Activated naive CD4-positive, alpha-beta T cell treated with anti-CD3 and anti-CD28 coated beads, Interleukin-2, amount 10 ng/mL, durations not matched to agents 7 days and 5 days (primary cell): ENCODE results near the gene TSPAN5.
"Not testable (repeated sequence)": the region's sequence is repeated elsewhere in the genome, so short reads cannot be mapped to it uniquely, and the experiment has no call there.

Experiments
- CTCF ChIA-PET: fragments of 350-600 bp; sonication (Branson Sonifier 250); formaldehyde crosslinking; loops from one replicate; lab custom pipeline; 2021; ENCODE audit warnings: antibody characterized with exemption; lab: Charles Lee
- DNase-seq: peaks from one replicate; pipeline ENCODE4 v3.0.0-alpha.2; 2020
- H3K27ac Mint-ChIP-seq: one replicate; pipeline ENCODE4 v1.8.0; 2021; ENCODE audit warnings: mild to moderate bottlenecking, moderate library complexity, mixed read lengths
- H3K27me3 Mint-ChIP-seq: one replicate; pipeline ENCODE4 v1.8.0; 2021; ENCODE audit warnings: mild to moderate bottlenecking, mixed read lengths
- H3K36me3 Mint-ChIP-seq: one replicate; pipeline ENCODE4 v1.8.0; 2021; ENCODE audit warnings: mixed read lengths
- H3K4me1 Mint-ChIP-seq: one replicate; pipeline ENCODE4 v1.8.0; 2021; ENCODE audit warnings: mixed read lengths
- H3K4me3 Mint-ChIP-seq: one replicate; pipeline ENCODE4 v1.8.0; 2021; ENCODE audit warnings: mild to moderate bottlenecking, moderate library complexity, mixed read lengths
- H3K9me3 Mint-ChIP-seq: one replicate; pipeline ENCODE4 v1.8.0; 2021; ENCODE audit warnings: mixed read lengths

The TSPAN5 gene

DNA sequence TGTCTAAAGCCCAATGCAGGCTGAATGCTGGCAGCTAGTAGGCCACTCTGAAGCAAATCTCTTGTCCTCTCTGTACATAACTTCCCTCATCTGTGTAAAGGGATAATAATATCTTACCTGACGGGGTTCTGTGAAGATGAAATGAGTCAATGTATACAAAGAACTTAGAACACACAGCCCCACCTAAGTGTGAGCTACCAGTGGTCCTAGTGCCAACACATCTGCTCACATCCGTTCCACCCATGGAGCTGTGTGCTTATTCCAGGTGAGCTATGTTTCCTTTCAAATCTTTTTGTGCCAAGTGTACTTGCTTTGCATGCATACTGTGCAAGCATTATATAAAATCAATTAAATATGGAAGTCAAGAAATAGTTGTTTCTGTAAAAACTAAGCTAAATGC is 116.4 kb downstream of the TSPAN5 start:
- CTCF ChIA-PET, result no interaction called here
- Mint-ChIP-seq H3K4me1 (peaks cover 11% of the 10 kb centered on the region), H3K27ac (no peak overlapping the region), H3K36me3 (no peaks in the 10 kb centered on the region), H3K9me3 (no peaks in the 10 kb centered on the region), H3K27me3 (no peaks in the 10 kb centered on the region), H3K4me3 (no peak overlapping the region)
- DNase-seq, result no peak

DNA sequence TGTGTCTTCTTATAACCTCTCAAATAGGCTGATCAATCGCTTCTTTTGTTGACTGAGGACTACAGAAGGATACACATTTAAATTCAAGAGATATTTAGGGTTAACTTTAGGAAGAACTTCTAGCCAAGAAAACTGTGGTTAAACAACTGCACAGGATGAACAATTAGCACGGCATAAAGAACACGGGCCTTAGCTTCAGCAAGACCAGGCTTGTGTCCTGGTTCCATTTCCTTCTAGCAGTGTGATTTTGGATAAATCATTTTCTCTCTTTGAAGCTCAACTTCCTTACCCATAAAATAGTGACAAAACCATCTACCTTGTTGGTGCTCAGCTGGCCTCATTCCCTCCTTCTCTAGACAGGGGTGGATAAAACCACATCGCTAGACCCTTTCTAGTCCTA is 117.6 kb downstream of the TSPAN5 start:
- no peaks in the 10 kb centered on the region for H3K36me3 Mint-ChIP-seq
- no peak for DNase-seq
- H3K9me3 Mint-ChIP-seq, result no peaks in the 10 kb centered on the region
- H3K27ac Mint-ChIP-seq, result no peak overlapping the region
- no peaks in the 10 kb centered on the region for H3K27me3 Mint-ChIP-seq
- CTCF ChIA-PET, result interaction anchor here (1.6 kb wide), 1 partner anchor 11 kb away, joined by 4 read pairs; no protein-coding TSS in a partner anchor
- peaks cover 11% of the 10 kb centered on the region for H3K4me1 Mint-ChIP-seq
- H3K4me3 Mint-ChIP-seq, result no peak overlapping the region

DNA sequence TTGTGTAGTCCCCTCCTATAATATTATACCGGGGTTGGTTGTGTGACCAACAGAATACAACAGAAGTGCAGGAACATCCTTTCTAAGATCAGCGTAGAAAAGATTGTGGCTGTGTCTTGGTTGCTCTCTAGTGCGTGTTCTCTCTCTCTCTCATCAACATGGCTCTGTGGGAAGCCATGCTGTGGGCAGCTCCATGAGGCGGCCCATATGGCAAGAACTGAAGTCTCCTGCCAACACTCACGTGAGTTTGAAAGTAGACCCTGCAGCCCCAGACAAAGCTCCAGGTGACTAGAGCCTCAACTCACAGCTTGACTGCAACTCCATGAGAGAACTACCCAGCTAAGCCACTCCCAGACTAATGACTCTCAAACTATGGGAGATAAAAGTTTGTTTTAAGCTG is 118.7 kb downstream of the TSPAN5 start:
- no peaks in the 10 kb centered on the region for H3K27me3 Mint-ChIP-seq
- H3K27ac Mint-ChIP-seq, result no peak overlapping the region
- H3K4me1 Mint-ChIP-seq, result peaks cover 7% of the 10 kb centered on the region
- H3K9me3 Mint-ChIP-seq, result no peaks in the 10 kb centered on the region
- H3K36me3 Mint-ChIP-seq, result no peaks in the 10 kb centered on the region
- H3K4me3 Mint-ChIP-seq, result no peak overlapping the region
- CTCF ChIA-PET, result interaction anchor here (1.2 to 1.6 kb wide), 2 partner anchors 10 to 72 kb away, joined by 4 read pairs; no protein-coding TSS in a partner anchor
- DNase-seq, result no peak

DNA sequence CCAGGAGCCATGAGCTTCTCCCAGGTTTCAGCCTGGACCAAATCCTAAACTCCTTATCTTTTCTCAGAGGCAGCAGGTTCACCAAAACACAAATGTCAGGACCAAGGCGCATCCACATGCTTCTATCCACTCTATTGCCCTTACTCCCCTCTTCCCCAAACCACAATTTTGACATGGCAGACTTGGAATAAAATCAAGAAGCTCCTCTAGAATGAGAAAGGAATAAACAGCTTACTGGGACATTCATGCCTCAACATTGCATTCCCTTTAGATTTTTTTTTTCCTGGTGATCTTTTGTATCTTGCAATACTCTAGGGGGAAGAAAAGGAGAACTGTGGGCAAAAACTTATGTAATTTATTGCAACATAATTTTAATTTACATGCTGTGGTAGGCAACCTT is 119.1 kb downstream of the TSPAN5 start:
- H3K27ac Mint-ChIP-seq, result no peak overlapping the region
- H3K27me3 Mint-ChIP-seq, result no peaks in the 10 kb centered on the region
- CTCF ChIA-PET, result interaction anchor here (0.6 to 1.6 kb wide), 3 partner anchors 10 to 174 kb away, joined by 4 read pairs; no protein-coding TSS in a partner anchor
- H3K9me3 Mint-ChIP-seq, result peaks cover 1% of the 10 kb centered on the region
- H3K4me3 Mint-ChIP-seq, result no peak overlapping the region
- H3K36me3 Mint-ChIP-seq, result no peaks in the 10 kb centered on the region
- DNase-seq, result no peak
- H3K4me1 Mint-ChIP-seq, result peaks cover 3% of the 10 kb centered on the region

DNA sequence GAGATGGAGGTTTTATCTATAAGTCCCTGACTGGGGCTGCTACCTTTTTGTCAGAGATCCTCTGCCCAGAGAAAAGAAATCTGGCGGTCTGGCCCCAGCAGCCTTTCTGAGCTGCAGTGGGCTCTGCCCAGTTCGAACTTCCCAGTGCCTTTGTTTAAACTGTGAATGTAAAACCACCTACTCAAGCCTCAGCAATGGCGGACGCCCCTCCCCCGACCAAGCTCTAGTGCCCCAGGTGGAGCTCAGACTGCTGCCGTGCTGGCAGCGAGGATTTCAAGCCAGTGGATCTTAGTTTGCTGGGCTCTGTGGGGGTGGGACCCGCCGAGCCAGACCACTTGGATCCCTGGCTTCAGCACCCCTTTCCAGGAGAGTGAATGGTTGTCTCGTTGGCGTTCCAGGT is 121.8 kb downstream of the TSPAN5 start:
- CTCF ChIA-PET, result no interaction called here
- Mint-ChIP-seq H3K4me1 (no peaks in the 10 kb centered on the region), H3K27me3 (no peaks in the 10 kb centered on the region), H3K9me3 (peaks cover 6% of the 10 kb centered on the region), H3K36me3 (no peaks in the 10 kb centered on the region), H3K4me3 (no peak overlapping the region), H3K27ac (no peak overlapping the region)
- no peak for DNase-seq

DNA sequence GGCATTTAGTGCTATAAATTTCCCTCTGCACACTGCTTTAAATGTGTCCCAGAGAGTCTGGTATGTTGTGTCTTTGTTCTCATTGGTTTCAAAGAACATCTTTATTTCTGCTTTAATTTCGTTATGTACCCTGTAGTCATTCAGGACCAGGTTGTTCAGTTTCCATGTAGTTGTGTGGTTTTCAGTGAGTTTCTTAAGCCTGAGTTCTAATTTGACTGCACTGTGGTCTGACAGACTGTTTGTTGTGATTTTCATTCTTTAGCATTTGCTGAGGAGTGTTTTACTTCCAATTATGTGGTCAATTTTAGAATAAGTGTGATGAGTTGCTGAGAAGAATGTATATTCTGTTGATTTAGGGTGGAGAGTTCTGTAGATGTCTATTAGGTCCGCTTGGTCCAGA is 124.3 kb downstream of the TSPAN5 start:
- H3K36me3 Mint-ChIP-seq, H3K9me3 Mint-ChIP-seq, DNase-seq, H3K27ac Mint-ChIP-seq, H3K4me3 Mint-ChIP-seq, H3K27me3 Mint-ChIP-seq, H3K4me1 Mint-ChIP-seq, CTCF ChIA-PET: not testable (repeated sequence)

DNA sequence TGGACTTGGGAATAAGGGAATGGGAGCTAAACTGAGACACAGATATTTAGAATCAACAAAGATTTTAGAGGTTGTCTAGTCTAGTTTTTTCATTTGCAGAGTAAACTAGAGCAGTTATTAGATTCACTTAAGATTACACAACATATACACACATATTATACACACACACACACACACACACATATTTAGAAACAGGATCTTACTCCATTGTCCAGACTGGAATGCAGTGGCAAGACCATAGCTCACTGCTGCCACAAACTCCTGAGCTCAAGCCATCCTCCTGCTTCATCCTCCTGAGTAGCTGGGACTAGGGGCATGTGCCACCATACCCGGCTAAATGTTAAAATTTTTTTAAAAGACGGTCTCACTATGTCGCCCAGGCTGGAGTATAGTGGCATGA is 127.8 kb downstream of the TSPAN5 start:
- H3K27ac Mint-ChIP-seq, result no peak overlapping the region
- H3K36me3 Mint-ChIP-seq, result no peaks in the 10 kb centered on the region
- H3K9me3 Mint-ChIP-seq, result peaks cover 6% of the 10 kb centered on the region
- H3K27me3 Mint-ChIP-seq, result no peaks in the 10 kb centered on the region
- no peak overlapping the region for H3K4me3 Mint-ChIP-seq
- CTCF ChIA-PET, result interaction anchor here (1.6 kb wide), 2 partner anchors 10 to 24 kb away, joined by 3 to 4 read pairs; no protein-coding TSS in a partner anchor
- DNase-seq, result no peak
- no peaks in the 10 kb centered on the region for H3K4me1 Mint-ChIP-seq

DNA sequence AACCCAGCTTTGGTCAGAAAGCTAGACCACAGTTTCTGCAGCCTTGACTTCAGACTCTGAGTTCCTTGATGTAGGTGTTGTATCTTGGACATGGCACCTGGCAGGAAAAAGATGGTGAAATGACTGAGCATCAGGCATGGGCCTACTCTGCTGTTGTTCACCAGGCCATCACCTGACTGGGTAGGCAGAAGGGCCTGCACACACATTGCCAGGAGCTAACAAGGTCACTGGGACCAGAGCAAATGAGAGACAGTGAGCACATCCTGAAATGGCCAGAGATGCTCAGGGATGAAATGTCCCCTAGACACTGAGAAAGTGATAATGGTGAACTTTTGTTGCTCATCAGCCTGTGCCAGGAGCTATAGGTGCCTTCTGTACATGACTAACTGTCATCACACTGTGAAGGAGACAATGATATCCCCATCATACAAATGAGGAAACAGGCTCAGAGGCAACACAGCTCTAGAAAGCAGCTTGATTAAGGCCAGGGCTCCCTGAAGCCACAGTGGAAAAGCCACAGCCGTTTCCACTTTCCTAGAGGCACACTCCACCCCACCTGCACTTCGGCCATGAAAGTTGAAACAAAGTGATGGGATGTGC is 128.3 kb downstream of the TSPAN5 start:
- DNase-seq, result no peak
- Mint-ChIP-seq H3K27me3 (no peaks in the 10 kb centered on the region), H3K4me3 (no peak overlapping the region), H3K9me3 (peaks cover 6% of the 10 kb centered on the region), H3K36me3 (no peaks in the 10 kb centered on the region), H3K27ac (no peak overlapping the region), H3K4me1 (no peaks in the 10 kb centered on the region)
- CTCF ChIA-PET, result interaction anchor here (1.6 kb wide), 1 partner anchor 10 kb away, joined by 4 read pairs; no protein-coding TSS in a partner anchor

GRCh38 chr4:98528882-98529281 is 129.5 kb downstream of the TSPAN5 start:
- no peak for DNase-seq
- H3K9me3 Mint-ChIP-seq, result peaks cover under 1% of the 10 kb centered on the region
- no peak overlapping the region for H3K4me3 Mint-ChIP-seq
- no peaks in the 10 kb centered on the region for H3K36me3 Mint-ChIP-seq
- H3K4me1 Mint-ChIP-seq, result no peaks in the 10 kb centered on the region
- CTCF ChIA-PET, result interaction anchor here (1.6 kb wide), 1 partner anchor 11 kb away, joined by 4 read pairs; no protein-coding TSS in a partner anchor
- H3K27me3 Mint-ChIP-seq, result no peaks in the 10 kb centered on the region
- H3K27ac Mint-ChIP-seq, result no peak overlapping the region

- H3K9me3 Mint-ChIP-seq, result no peaks in the 10 kb centered on the region
- no peaks in the 10 kb centered on the region for H3K36me3 Mint-ChIP-seq
- no peak for DNase-seq
- no peak overlapping the region for H3K4me3 Mint-ChIP-seq
- CTCF ChIA-PET, result no interaction called here
- H3K27me3 Mint-ChIP-seq, result no peaks in the 10 kb centered on the region
- no peaks in the 10 kb centered on the region for H3K4me1 Mint-ChIP-seq
- H3K27ac Mint-ChIP-seq, result no peak overlapping the region
Measured at GRCh38 chr4:98527534-98528269, 130.7 kb downstream of the TSPAN5 start.

DNA sequence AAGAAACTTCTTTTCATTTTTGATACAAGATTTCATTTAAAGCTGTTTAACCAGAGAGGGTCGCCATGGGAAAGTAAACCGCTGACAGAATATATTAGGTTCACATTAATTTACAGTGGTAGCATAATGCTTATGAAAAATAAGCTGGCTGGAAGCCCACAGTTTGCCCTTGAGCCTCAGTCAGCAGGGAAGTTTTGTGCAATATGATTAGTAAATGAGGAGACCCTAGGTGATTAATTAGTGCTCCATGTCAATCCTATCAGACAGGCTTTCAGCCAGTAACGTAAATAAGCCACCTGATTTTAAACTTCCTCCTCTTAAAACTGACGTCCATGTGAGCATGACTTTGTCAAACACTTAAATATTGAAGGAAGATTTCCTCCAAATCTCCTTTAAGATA is 134.2 kb downstream of the TSPAN5 start:
- Mint-ChIP-seq H3K9me3 (no peaks in the 10 kb centered on the region), H3K4me1 (peaks cover 6% of the 10 kb centered on the region), H3K27me3 (no peaks in the 10 kb centered on the region), H3K36me3 (no peaks in the 10 kb centered on the region), H3K27ac (no peak overlapping the region), H3K4me3 (no peak overlapping the region)
- CTCF ChIA-PET, result no interaction called here
- DNase-seq, result no peak

DNA sequence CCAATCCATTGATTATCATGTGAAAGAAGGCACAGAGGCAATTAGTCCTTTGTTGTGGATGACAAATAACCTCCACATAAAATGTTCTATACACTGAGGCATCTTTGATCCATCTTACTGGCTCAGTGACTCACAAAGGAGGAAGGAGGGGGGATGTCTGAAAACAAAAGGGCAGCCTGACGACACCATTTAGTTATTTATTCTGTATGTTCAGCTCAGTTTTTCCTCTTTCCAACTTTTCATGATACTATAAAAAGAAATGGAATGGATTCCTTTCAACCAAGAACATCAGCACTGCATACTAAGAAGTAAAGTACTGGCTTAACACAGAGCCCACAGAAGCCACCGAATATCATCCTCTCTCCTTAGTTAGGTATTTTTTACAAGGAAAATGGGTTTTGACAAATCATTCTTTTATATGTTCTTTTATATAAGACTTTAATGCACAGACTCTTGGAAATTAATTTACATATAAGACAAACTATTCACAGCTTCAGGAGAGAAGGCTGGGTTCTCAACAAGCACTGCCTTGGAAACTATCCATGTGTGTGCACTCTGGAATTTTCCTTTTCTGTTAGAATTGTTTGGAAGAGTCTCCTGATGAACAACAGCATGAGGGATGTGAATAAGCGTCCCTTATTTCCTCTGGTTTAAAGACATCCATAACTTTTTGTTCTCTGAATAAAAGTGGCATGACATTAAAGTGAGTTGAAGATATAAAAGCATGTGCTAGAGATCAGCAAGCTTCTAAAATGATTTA is 135.6 kb downstream of the TSPAN5 start:
- H3K4me3 Mint-ChIP-seq, result no peak overlapping the region
- DNase-seq, result no peak
- CTCF ChIA-PET, result interaction anchor here (2.2 kb wide), 1 partner anchor 55 kb away, joined by 5 read pairs; no protein-coding TSS in a partner anchor
- no peaks in the 10 kb centered on the region for H3K27me3 Mint-ChIP-seq
- H3K27ac Mint-ChIP-seq, result no peak overlapping the region
- no peaks in the 10 kb centered on the region for H3K9me3 Mint-ChIP-seq
- H3K36me3 Mint-ChIP-seq, result no peaks in the 10 kb centered on the region
- H3K4me1 Mint-ChIP-seq, result peaks cover 9% of the 10 kb centered on the region

GRCh38 chr4:98522062-98522461 is 136.3 kb downstream of the TSPAN5 start:
- H3K27me3 Mint-ChIP-seq, result no peaks in the 10 kb centered on the region
- no peak overlapping the region for H3K4me3 Mint-ChIP-seq
- H3K4me1 Mint-ChIP-seq, result peaks cover 9% of the 10 kb centered on the region
- no peaks in the 10 kb centered on the region for H3K9me3 Mint-ChIP-seq
- CTCF ChIA-PET, result interaction anchor here (0.7 to 2.2 kb wide), 2 partner anchors 15 to 55 kb away, joined by 3 to 5 read pairs; no protein-coding TSS in a partner anchor
- no peaks in the 10 kb centered on the region for H3K36me3 Mint-ChIP-seq
- H3K27ac Mint-ChIP-seq, result no peak overlapping the region
- DNase-seq, result no peak

DNA sequence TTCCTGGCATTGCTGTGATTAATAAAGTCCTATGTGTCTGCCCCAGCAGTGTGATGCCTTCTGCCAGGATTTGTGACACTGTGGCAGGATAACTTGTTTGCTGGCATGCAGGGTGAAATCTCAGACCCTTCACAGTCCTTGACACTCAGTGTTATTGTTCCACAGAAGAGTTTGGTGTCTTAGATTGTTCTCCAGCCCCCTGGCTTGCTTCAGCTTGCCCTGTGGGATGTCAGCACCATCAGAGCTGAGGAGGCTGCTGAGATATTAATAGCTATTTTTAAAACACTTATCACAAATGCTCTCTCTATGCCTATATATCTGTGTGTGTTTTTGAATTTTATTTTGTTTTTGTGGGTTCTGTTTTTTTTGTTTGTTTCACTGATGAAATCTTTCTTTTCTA is 136.9 kb downstream of the TSPAN5 start:
- H3K4me1 Mint-ChIP-seq, result peaks cover 9% of the 10 kb centered on the region
- no peak overlapping the region for H3K27ac Mint-ChIP-seq
- DNase-seq, result no peak
- CTCF ChIA-PET, result interaction anchor here (0.7 to 2.2 kb wide), 2 partner anchors 15 to 54 kb away, joined by 3 to 5 read pairs; no protein-coding TSS in a partner anchor
- no peak overlapping the region for H3K4me3 Mint-ChIP-seq
- peaks cover 3% of the 10 kb centered on the region for H3K9me3 Mint-ChIP-seq
- H3K27me3 Mint-ChIP-seq, result no peaks in the 10 kb centered on the region
- no peaks in the 10 kb centered on the region for H3K36me3 Mint-ChIP-seq
